GM12878 (cell line): ENCODE results near the gene ABHD6. TPM values are rescaled to one million over a fixed set of nuclear protein-coding genes. Genes with fewer than 3 reads are reported as not detected.

ENCODE experiments used
- CBFB ChIP-seq: IDR thresholded peaks from 2 replicates; pipeline ENCODE4 v1.6.1; 2016; ENCODE audit warnings: antibody characterized with exemption, low read depth
- EGR1 ChIP-seq, 2 experiments: IDR thresholded peaks; 1 replicate in 1 of 2; 2 replicates in 1 of 2; pipeline ENCODE4 v1.6.1; 2011 to 2012; ENCODE audit warnings: low read depth in 2 of 2, low read length in 2 of 2, borderline replicate concordance in 1 of 2, mild to moderate bottlenecking in 1 of 2, moderate library complexity in 1 of 2
- EZH2 ChIP-seq: IDR thresholded peaks from 2 replicates; pipeline ENCODE4 v1.6.1; 2012; ENCODE audit warnings: low read depth, mild to moderate bottlenecking, control low read depth, inconsistent platforms, low read length, borderline replicate concordance; ENCODE audit not compliant: control insufficient read depth
- FOS ChIP-seq: IDR thresholded peaks from 3 replicates; pipeline ENCODE4 v1.6.1; 2011; ENCODE audit warnings: borderline replicate concordance; ENCODE audit not compliant: insufficient read length; ENCODE audit errors: extremely low read depth
- HDAC6 ChIP-seq: fragments of 200-600 bp; sonication (generic); IDR thresholded peaks from one replicate; pipeline ENCODE4 v1.8.0; 2017; ENCODE audit warnings: antibody characterized with exemption; ENCODE audit not compliant: unreplicated experiment
- KLF5 ChIP-seq: fragments of 450-650 bp; IDR thresholded peaks from 2 replicates; pipeline ENCODE4 v1.6.1; 2014; ENCODE audit warnings: mild to moderate bottlenecking; ENCODE audit not compliant: partially characterized antibody
- MTA2 ChIP-seq: fragments of 450-650 bp; IDR thresholded peaks from 2 replicates; pipeline ENCODE4 v1.6.1; 2016; ENCODE audit warnings: low read depth, mild to moderate bottlenecking, moderate library complexity
- NFXL1 ChIP-seq: fragments of 450-650 bp; IDR thresholded peaks from 2 replicates; pipeline ENCODE4 v1.6.1; 2017; ENCODE audit warnings: antibody characterized with exemption, mild to moderate bottlenecking, borderline replicate concordance
- NR2C2 ChIP-seq: IDR thresholded peaks from 2 replicates; pipeline ENCODE4 v1.6.1; 2011; ENCODE audit warnings: borderline replicate concordance, low read depth; ENCODE audit not compliant: control insufficient read depth, insufficient read length
- NR2F1 ChIP-seq: fragments of 450-650 bp; conservative IDR thresholded peaks from 2 replicates; pipeline ENCODE4 v1.6.1; 2017; ENCODE audit warnings: mild to moderate bottlenecking
- NRF1 ChIP-seq: conservative IDR thresholded peaks from 2 replicates; pipeline ENCODE4 v1.6.1; 2011; ENCODE audit warnings: mild to moderate bottlenecking, low read depth, low read length, improper control_type of control experiment
- PAX8 ChIP-seq: fragments of 450-650 bp; IDR thresholded peaks from 2 replicates; pipeline ENCODE4 v1.6.1; 2017; ENCODE audit warnings: mild to moderate bottlenecking, moderate library complexity
- RELA ChIP-seq: fragments of 450-650 bp; IDR thresholded peaks from 2 replicates; pipeline ENCODE4 v1.8.0; 2014; ENCODE audit warnings: borderline replicate concordance; ENCODE audit not compliant: partially characterized antibody
- SUZ12 ChIP-seq: fragments of 200-600 bp; sonication (generic); IDR thresholded peaks from one replicate; pipeline ENCODE4 v1.6.1; 2018; ENCODE audit warnings: antibody characterized with exemption, mild to moderate bottlenecking; ENCODE audit not compliant: unreplicated experiment
- TCF12 ChIP-seq: IDR thresholded peaks from 2 replicates; pipeline ENCODE4 v1.6.1; 2011; ENCODE audit warnings: low read depth, mild to moderate bottlenecking, low read length
- ZNF384 ChIP-seq: IDR thresholded peaks from 2 replicates; pipeline ENCODE4 v1.6.1; 2012; ENCODE audit warnings: low read depth, mild to moderate bottlenecking, low read length, improper control_type of control experiment, borderline replicate concordance
- polyA plus RNA-seq, 11 experiments: library from polyadenylated mRNA; depleted of rRNA in 4 of 11; unstranded in 6 of 11; stranded (reverse) in 5 of 11; fragments of >200 nt; fragmentation: Nextera tagmentation in 4 of 11; fragmentation: Illumina TruSeq in 1 of 11; extraction: Ambion mirVana in 4 of 11; extraction: Trizol in 1 of 11; gene quantifications; 1 replicate in 1 of 11; 2 replicates in 10 of 11; pipeline versions ENCODE4 v1.2.1 to v1.2.3, GENCODE V29; 2011 to 2016; ENCODE audit warnings: inconsistent platforms in 2 of 11, missing spikeins in 2 of 11, low read depth in 1 of 11
- total RNA-seq, 4 experiments: library from RNA; depleted of rRNA in 3 of 4; stranded (reverse); fragments of >200 nt in 3 of 4; fragmentation: Illumina TruSeq in 1 of 4; extraction: Trizol in 1 of 4; gene quantifications; 2 replicates each; pipeline versions ENCODE4 v1.2.1 to v1.2.3, GENCODE V29; 2013 to 2021
- TF ChIP-seq, protein P1 (sequence below): fragments of 450-650 bp; formaldehyde crosslinking; IDR thresholded peaks from 2 replicates; pipeline ENCODE4 v1.5.0; 2022; ENCODE audit warnings: mild to moderate bottlenecking, missing genetic modification characterization
- TF ChIP-seq, protein P2 (sequence below), 3 experiments: IDR thresholded peaks in 2 of 3; conservative IDR thresholded peaks in 1 of 3; 2 replicates each; pipeline ENCODE4 v1.5.1; 2011; ENCODE audit warnings: low read depth in 3 of 3, low read length in 3 of 3, mild to moderate bottlenecking in 3 of 3, control low read depth in 2 of 3, moderate library complexity in 2 of 3, inconsistent platforms in 1 of 3, mixed read lengths in 1 of 3; ENCODE audit not compliant: control insufficient read depth in 2 of 3, insufficient read depth in 1 of 3; ENCODE audit errors: extremely low read depth in 1 of 3
- TF ChIP-seq, protein P3 (sequence below): IDR thresholded peaks from 2 replicates; pipeline ENCODE4 v1.6.1; 2011; ENCODE audit warnings: low read depth, mild to moderate bottlenecking, low read length, moderate library complexity, borderline replicate concordance; ENCODE audit errors: extremely low read depth
- TF ChIP-seq, protein P4 (sequence below): IDR thresholded peaks from 2 replicates; pipeline ENCODE4 v1.6.1; 2012; ENCODE audit warnings: low read depth, low read length, improper control_type of control experiment
- TF ChIP-seq, protein P5 (sequence below): IDR thresholded peaks from 2 replicates; pipeline ENCODE4 v1.6.1; 2011; ENCODE audit warnings: mild to moderate bottlenecking, low read depth, low read length, moderate library complexity; ENCODE audit not compliant: insufficient replicate concordance

ABHD6 gene
- total and polyA plus RNA-seq, 10 of the 15 experiments (the other 5 are each of a cell fraction or from before 2014, with no cell fraction given), result 1.4 to 33.2 (median 3.2) TPM

DNA sequence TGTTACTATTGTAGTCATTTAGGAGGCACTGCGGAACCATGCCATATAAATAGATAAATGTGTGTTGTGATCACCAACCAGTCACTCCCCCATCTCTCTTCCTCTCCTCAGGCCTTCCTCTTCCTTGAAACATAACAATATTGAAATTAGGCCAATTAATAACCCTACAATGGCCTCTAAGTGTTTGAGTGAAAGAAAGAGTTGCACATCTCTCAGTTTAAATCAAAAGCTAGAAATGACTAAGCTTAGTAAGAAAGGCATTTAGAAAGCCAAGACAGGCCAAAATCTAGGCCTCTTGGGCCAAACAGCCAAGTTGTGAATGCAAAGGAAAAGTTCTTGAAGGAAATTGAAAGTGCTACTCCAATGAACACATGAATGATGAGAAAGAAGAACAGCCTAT, 18.7 kb upstream of the ABHD6 start (continued):
- no peak for TF ChIP-seq TCF12
- no peak for TF ChIP-seq NFXL1
- no peak for TF ChIP-seq KLF5
- TF ChIP-seq, protein P1, sequence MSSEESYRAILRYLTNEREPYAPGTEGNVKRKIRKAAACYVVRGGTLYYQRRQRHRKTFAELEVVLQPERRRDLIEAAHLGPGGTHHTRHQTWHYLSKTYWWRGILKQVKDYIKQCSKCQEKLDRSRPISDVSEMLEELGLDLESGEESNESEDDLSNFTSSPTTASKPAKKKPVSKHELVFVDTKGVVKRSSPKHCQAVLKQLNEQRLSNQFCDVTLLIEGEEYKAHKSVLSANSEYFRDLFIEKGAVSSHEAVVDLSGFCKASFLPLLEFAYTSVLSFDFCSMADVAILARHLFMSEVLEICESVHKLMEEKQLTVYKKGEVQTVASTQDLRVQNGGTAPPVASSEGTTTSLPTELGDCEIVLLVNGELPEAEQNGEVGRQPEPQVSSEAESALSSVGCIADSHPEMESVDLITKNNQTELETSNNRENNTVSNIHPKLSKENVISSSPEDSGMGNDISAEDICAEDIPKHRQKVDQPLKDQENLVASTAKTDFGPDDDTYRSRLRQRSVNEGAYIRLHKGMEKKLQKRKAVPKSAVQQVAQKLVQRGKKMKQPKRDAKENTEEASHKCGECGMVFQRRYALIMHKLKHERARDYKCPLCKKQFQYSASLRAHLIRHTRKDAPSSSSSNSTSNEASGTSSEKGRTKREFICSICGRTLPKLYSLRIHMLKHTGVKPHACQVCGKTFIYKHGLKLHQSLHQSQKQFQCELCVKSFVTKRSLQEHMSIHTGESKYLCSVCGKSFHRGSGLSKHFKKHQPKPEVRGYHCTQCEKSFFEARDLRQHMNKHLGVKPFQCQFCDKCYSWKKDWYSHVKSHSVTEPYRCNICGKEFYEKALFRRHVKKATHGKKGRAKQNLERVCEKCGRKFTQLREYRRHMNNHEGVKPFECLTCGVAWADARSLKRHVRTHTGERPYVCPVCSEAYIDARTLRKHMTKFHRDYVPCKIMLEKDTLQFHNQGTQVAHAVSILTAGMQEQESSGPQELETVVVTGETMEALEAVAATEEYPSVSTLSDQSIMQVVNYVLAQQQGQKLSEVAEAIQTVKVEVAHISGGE (CRISPR knock-in tag), result no peak
- peak; percentile 55; the same call in 1 of the 2 replicates for TF ChIP-seq MTA2
- TF ChIP-seq, protein P2, sequence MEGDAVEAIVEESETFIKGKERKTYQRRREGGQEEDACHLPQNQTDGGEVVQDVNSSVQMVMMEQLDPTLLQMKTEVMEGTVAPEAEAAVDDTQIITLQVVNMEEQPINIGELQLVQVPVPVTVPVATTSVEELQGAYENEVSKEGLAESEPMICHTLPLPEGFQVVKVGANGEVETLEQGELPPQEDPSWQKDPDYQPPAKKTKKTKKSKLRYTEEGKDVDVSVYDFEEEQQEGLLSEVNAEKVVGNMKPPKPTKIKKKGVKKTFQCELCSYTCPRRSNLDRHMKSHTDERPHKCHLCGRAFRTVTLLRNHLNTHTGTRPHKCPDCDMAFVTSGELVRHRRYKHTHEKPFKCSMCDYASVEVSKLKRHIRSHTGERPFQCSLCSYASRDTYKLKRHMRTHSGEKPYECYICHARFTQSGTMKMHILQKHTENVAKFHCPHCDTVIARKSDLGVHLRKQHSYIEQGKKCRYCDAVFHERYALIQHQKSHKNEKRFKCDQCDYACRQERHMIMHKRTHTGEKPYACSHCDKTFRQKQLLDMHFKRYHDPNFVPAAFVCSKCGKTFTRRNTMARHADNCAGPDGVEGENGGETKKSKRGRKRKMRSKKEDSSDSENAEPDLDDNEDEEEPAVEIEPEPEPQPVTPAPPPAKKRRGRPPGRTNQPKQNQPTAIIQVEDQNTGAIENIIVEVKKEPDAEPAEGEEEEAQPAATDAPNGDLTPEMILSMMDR (IDR thresholded peaks at IDR 0.05 in 2 of 3, conservative IDR thresholded peaks at IDR 0.05 in 1 of 3; ENCODE audit: control insufficient read depth in 2 of 3, extremely low read depth in 1 of 3, insufficient read depth in 1 of 3, low read depth in 3 of 3, low read length in 3 of 3), result no peak
- no peak for TF ChIP-seq RELA
- TF ChIP-seq EGR1 (IDR thresholded peaks at IDR 0.05; ENCODE audit: borderline replicate concordance in 1 of 2, low read depth in 2 of 2, low read length in 2 of 2), result no peak
- TF ChIP-seq, protein P3, sequence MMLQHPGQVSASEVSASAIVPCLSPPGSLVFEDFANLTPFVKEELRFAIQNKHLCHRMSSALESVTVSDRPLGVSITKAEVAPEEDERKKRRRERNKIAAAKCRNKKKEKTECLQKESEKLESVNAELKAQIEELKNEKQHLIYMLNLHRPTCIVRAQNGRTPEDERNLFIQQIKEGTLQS, result no peak
- TF ChIP-seq, protein P4, sequence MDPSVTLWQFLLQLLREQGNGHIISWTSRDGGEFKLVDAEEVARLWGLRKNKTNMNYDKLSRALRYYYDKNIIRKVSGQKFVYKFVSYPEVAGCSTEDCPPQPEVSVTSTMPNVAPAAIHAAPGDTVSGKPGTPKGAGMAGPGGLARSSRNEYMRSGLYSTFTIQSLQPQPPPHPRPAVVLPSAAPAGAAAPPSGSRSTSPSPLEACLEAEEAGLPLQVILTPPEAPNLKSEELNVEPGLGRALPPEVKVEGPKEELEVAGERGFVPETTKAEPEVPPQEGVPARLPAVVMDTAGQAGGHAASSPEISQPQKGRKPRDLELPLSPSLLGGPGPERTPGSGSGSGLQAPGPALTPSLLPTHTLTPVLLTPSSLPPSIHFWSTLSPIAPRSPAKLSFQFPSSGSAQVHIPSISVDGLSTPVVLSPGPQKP, result no peak
- peak; percentile 45; the same call in 1 of the 2 replicates for TF ChIP-seq NR2F1
- TF ChIP-seq NRF1, result no peak
- TF ChIP-seq EZH2, result no peak
- no peak for TF ChIP-seq ZNF384
- no peak for TF ChIP-seq NR2C2
- TF ChIP-seq PAX8, result no peak
- no peak for TF ChIP-seq FOS
- TF ChIP-seq CBFB, result no peak
- TF ChIP-seq SUZ12, result no peak
- no peak for TF ChIP-seq HDAC6
- TF ChIP-seq, protein P5, sequence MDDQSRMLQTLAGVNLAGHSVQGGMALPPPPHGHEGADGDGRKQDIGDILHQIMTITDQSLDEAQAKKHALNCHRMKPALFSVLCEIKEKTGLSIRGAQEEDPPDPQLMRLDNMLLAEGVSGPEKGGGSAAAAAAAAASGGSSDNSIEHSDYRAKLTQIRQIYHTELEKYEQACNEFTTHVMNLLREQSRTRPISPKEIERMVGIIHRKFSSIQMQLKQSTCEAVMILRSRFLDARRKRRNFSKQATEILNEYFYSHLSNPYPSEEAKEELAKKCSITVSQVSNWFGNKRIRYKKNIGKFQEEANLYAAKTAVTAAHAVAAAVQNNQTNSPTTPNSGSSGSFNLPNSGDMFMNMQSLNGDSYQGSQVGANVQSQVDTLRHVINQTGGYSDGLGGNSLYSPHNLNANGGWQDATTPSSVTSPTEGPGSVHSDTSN, result no peak
